Type B pancreatic cell (in vitro differentiated cells): ENCODE measurements around the gene RALGPS1. TPM values are rescaled to one million over a fixed set of nuclear protein-coding genes. Genes with fewer than 3 reads are reported as not detected.

Experiments used
- DNase-seq: peaks from one replicate; pipeline ENCODE4 v3.0.0; 2021; ENCODE audit warnings: mixed read lengths; ENCODE audit not compliant: unreplicated experiment; ENCODE audit errors: extremely low spot score
- H3K27ac Mint-ChIP-seq: 2 replicates; pipeline ENCODE4 v1.8.0; 2021; ENCODE audit warnings: mild to moderate bottlenecking, mixed read lengths
- H3K27me3 Mint-ChIP-seq: 2 replicates; pipeline ENCODE4 v1.8.0; 2021; ENCODE audit warnings: mixed read lengths
- H3K36me3 Mint-ChIP-seq: 2 replicates; pipeline ENCODE4 v1.8.0; 2021; ENCODE audit warnings: mixed read lengths
- H3K4me1 Mint-ChIP-seq: one replicate; pipeline ENCODE4 v1.8.0; 2021; ENCODE audit warnings: mixed read lengths; ENCODE audit not compliant: unreplicated experiment
- H3K4me3 Mint-ChIP-seq: 2 replicates; pipeline ENCODE4 v1.8.0; 2021; ENCODE audit warnings: mild to moderate bottlenecking, mixed read lengths
- H3K9me3 Mint-ChIP-seq: 2 replicates; pipeline ENCODE4 v1.8.0; 2021; ENCODE audit warnings: mixed read lengths
- CTCF ChIP-seq: fragments of 200-600 bp; sonication (generic); conservative IDR thresholded peaks from 2 replicates; pipeline ENCODE4 v1.5.0; 2021; ENCODE audit warnings: antibody characterized with exemption, mild to moderate bottlenecking
- long read RNA-seq: library from polyadenylated mRNA; unstranded; transcript quantifications from one replicate; pipeline ENCODE4 v2.0.0, GENCODE V29; 2020
- total RNA-seq: library from RNA; stranded (reverse); gene quantifications from 2 replicates; pipeline ENCODE4 v1.2.1, GENCODE V29; 2021; ENCODE audit warnings: low replicate concordance

RALGPS1 gene
- total RNA-seq = 16.7 and 30.0 TPM in 2 replicates
- long read RNA-seq, partial matches to known transcripts = 0 of 12 reads
- long read RNA-seq, other reads (novel, unspliced or antisense) = 12 of 12 reads

GRCh38 chr9:126914458-126915280 is at the start of gene RALGPS1:
RALGPS1 (plus strand) TSS chr9:126914782; CDS start chr9:126962290, 47,508 bp downstream.
- Mint-ChIP-seq H3K27ac (peak within 1 kb of the TSS; percentile 86), H3K9me3 (no peaks in the 10 kb centered on the region), H3K36me3 (no peaks in the 10 kb centered on the region), H3K27me3 (peaks cover 25% of the 10 kb centered on the region), H3K4me1 (peaks cover 13% of the 10 kb centered on the region), H3K4me3 (peak within 1 kb of the TSS; percentile 89)
- TF ChIP-seq CTCF = no peak
- DNase-seq = peak; percentile 95

GRCh38 chr9:126869368-126869767 is 45.2 kb upstream of the RALGPS1 start:
- H3K4me1 Mint-ChIP-seq = peaks cover 23% of the 10 kb centered on the region
- peak overlapping the region; percentile 51 for H3K27ac Mint-ChIP-seq
- no peaks in the 10 kb centered on the region for H3K27me3 Mint-ChIP-seq
- H3K36me3 Mint-ChIP-seq = peaks cover 35% of the 10 kb centered on the region
- no peaks in the 10 kb centered on the region for H3K9me3 Mint-ChIP-seq
- DNase-seq = no peak
- no peak overlapping the region for H3K4me3 Mint-ChIP-seq
- no peak for TF ChIP-seq CTCF

- H3K4me3 Mint-ChIP-seq = peak overlapping the region; percentile 14
- H3K9me3 Mint-ChIP-seq = no peaks in the 10 kb centered on the region
- no peak for DNase-seq
- H3K4me1 Mint-ChIP-seq = peaks cover 36% of the 10 kb centered on the region
- H3K36me3 Mint-ChIP-seq = peaks cover 22% of the 10 kb centered on the region
- TF ChIP-seq CTCF = no peak
- H3K27ac Mint-ChIP-seq = peak overlapping the region; percentile 93
- no peaks in the 10 kb centered on the region for H3K27me3 Mint-ChIP-seq
These were observed 42.1 kb upstream of the RALGPS1 start for GRCh38 chr9:126872516-126872915.

- H3K4me3 Mint-ChIP-seq = peak overlapping the region; percentile 8
- no peak for TF ChIP-seq CTCF
- peaks cover 30% of the 10 kb centered on the region for H3K4me1 Mint-ChIP-seq
- H3K36me3 Mint-ChIP-seq = peaks cover 25% of the 10 kb centered on the region
- no peak for DNase-seq
- H3K27ac Mint-ChIP-seq = peak overlapping the region; percentile 16
- H3K27me3 Mint-ChIP-seq = no peaks in the 10 kb centered on the region
- no peaks in the 10 kb centered on the region for H3K9me3 Mint-ChIP-seq
These were observed 39.9 kb upstream of the RALGPS1 start for GRCh38 chr9:126874546-126875314.

- peak overlapping the region; percentile 27 for H3K27ac Mint-ChIP-seq
- TF ChIP-seq CTCF = no peak
- no peaks in the 10 kb centered on the region for H3K9me3 Mint-ChIP-seq
- H3K36me3 Mint-ChIP-seq = peaks cover 21% of the 10 kb centered on the region
- peak overlapping the region; percentile 63 for H3K4me3 Mint-ChIP-seq
- H3K27me3 Mint-ChIP-seq = no peaks in the 10 kb centered on the region
- H3K4me1 Mint-ChIP-seq = peaks cover 25% of the 10 kb centered on the region
- no peak for DNase-seq
These were observed 38.6 kb upstream of the RALGPS1 start for GRCh38 chr9:126875756-126876510.
